Fibroblast of villous mesenchyme (primary cell): ENCODE results near the gene PARP4. TPM values are rescaled to one million over a fixed set of nuclear protein-coding genes. Genes with fewer than 3 reads are reported as not detected.
"Not testable (repeated sequence)": the region's sequence is repeated elsewhere in the genome, so short reads cannot be mapped to it uniquely, and the experiment has no call there.

Source experiments
- DNase-seq: peaks from one replicate; pipeline ENCODE4 v3.0.0-alpha.2; 2010; ENCODE audit warnings: low read depth
- H3K4me3 ChIP-seq: 2 replicates; pipeline ENCODE4 v1.5.1; 2011; ENCODE audit warnings: low read depth, mild to moderate bottlenecking, low read length
- total RNA-seq: library from RNA; depleted of rRNA; stranded (reverse); fragments of >200 nt; gene quantifications from 2 replicates; pipeline ENCODE4 v1.2.3, GENCODE V29; 2012
- TF ChIP-seq, protein P1 (sequence below): IDR thresholded peaks from 2 replicates; pipeline ENCODE4 v1.5.1; 2012; ENCODE audit warnings: low read depth, mild to moderate bottlenecking, low read length; ENCODE audit not compliant: insufficient read depth

PARP4 gene
- total RNA-seq, 1 donor, result 50.5 TPM

DNA sequence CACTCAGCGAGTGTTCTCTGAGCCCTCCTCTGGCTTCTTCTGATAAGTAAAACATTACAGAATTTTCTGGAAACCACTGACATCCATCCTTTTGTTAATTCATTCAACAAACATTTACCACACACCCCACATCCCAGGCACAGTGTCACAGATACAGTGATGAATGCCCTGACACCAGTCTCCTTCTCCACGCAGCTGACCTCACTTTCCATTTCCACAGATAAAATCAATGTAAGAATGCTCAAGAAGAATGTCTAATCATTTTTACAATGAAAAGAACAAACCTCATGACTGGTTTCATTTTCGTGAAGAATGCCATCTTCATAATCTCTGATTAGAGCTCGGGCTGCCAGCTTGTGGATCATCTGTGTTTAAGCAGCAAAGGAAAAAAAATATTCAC, 69.2 kb downstream of the PARP4 start:
- H3K4me3 ChIP-seq, result no peak overlapping the region
- no peak for DNase-seq
- TF ChIP-seq, protein P1, sequence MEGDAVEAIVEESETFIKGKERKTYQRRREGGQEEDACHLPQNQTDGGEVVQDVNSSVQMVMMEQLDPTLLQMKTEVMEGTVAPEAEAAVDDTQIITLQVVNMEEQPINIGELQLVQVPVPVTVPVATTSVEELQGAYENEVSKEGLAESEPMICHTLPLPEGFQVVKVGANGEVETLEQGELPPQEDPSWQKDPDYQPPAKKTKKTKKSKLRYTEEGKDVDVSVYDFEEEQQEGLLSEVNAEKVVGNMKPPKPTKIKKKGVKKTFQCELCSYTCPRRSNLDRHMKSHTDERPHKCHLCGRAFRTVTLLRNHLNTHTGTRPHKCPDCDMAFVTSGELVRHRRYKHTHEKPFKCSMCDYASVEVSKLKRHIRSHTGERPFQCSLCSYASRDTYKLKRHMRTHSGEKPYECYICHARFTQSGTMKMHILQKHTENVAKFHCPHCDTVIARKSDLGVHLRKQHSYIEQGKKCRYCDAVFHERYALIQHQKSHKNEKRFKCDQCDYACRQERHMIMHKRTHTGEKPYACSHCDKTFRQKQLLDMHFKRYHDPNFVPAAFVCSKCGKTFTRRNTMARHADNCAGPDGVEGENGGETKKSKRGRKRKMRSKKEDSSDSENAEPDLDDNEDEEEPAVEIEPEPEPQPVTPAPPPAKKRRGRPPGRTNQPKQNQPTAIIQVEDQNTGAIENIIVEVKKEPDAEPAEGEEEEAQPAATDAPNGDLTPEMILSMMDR, result no peak

DNA sequence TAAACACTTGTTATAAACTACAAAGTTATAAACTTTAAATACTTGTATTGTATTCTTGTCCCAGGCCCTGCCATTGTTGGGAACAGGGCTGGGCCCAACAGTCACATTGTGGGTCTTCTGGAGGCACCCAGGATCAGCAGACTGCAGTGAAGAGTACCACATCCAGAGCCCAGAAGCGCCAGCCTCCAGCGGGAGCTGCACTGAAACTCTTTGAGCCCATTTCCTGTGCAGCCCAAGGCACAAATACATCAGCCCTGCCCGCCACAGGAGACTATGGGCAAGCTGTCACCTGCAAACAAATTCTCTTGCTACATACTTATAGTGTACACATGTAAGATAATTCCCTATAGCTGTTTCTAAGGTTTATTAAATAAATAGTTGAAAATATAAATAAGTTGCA, 86.5 kb downstream of the PARP4 start:
- DNase-seq, H3K4me3 ChIP-seq: not testable (repeated sequence)

GRCh38 chr13:24419668-24420067, 92.9 kb downstream of the PARP4 start:
- peak; percentile 65 for DNase-seq
- not testable (repeated sequence) for H3K4me3 ChIP-seq

- no peak overlapping the region for H3K4me3 ChIP-seq
- no peak for DNase-seq
- TF ChIP-seq, protein P1, result peak; percentile 22
These were observed 104.7 kb downstream of the PARP4 start for GRCh38 chr13:24407844-24408243.

GRCh38 chr13:24406524-24406923, 106.1 kb downstream of the PARP4 start:
- TF ChIP-seq, protein P1, result no peak
- no peak for DNase-seq
- no peak overlapping the region for H3K4me3 ChIP-seq

DNA sequence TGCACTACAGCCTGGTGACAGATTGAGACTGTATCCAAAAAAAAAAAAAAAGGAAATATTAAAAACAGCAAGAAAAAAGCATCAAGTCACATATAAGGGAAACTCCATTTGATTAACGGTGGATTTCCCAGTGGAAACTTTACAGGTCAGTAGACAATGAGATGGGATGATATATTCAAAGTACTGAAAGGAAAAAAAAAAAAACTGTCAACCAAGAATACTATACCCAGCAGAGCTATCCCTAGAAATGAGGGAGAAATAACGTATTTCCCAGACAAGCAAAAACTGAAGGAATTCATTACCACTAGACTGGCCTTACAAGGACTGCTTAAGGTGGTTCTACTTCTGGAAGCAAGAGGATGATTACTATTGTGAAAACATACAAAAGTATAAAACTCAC, 115.8 kb downstream of the PARP4 start:
- H3K4me3 ChIP-seq, result no peak overlapping the region
- TF ChIP-seq, protein P1, result no peak
- no peak for DNase-seq

DNA sequence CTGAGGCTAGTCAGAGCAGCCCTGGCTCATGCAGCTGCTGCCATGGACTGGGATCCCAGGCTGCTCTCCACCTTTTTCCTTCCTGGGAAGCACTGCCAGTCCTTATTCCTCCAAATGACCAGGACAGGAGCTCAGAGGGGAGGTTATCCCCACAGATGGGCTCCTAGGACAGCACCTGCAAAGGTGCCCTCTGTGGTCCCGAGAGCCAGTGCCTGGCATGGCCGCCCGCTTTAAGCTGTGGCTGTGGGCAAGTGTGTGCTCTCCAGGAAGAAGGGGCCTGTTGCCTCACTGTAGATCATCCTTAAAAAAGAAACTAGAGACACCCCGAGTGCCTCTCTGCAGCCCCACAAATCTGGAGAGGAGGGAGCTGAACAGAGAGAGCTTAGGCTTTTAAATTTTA, 119.6 kb downstream of the PARP4 start:
- no peak for DNase-seq
- no peak overlapping the region for H3K4me3 ChIP-seq
- TF ChIP-seq, protein P1, result no peak

DNA sequence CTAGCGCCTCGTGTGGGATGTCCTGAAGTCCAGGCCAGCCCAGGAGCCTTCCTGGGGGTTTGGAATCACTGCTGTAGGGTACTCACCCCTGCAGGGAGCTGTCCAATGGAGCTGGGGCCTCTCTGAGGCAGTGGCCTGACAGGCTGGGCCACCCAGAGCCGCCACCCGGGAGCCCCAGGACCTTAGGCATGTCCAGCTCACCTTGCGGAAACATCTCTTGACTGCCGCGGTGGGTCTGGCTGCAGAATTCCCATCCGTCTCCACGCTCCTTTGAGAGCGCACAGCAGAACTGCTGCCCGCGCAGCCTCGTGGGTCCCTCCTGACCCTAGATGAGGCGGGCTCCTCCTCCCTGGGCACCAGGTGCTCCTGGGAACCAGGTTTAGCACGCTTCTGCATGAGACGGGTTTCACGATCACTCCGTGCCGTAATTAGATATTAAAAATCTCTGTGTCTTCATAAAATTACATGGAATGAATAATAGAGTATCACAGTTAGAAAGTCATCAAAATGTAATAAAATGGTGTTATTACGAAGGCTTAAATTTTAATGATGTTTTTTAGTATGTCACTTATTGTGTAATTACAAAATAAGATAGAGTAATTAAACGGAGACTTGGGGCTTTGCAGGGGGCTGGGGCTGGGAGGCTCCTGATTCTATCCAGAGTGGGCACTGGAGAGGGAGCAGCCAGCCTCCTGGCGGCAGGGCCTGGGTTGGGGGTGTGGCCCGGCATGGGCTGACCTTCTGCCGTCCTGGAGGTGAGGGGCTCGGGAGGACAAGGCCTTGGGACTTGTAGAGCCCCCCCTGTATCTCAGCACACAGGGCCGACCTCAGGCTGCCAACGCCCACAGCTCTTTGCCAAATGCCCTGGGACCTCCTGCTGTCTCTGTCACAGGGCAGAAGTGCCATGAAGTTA, 120.6 kb downstream of the PARP4 start:
- H3K4me3 ChIP-seq, DNase-seq: not testable (repeated sequence)

DNA sequence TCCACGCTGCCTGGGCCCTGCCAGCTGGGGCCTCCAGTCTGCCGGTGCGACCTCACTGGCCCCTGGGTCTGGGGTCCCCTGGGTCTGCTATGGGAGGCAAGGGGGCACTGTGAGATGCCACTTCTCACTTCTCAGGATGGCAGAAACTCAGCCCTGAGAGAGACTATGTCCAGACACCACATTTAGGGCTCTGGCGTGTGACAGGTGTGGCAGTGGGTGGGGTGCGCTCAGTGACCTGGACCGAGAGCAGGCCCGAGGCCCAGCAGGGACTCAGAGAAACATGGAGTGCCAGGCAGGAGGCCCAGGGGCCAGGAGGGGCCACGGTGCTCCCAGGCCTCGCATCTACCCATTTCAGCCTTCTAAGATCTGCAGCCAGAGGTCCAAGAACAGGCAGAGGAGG, 121.8 kb downstream of the PARP4 start:
- not testable (repeated sequence) for DNase-seq, H3K4me3 ChIP-seq
